CD4-positive, alpha-beta T cell treated with Interleukin-21 for 1 hour (primary cell): ENCODE data around the gene CMTM3.
A peak's percentile ranks its signal among the peaks of the same experiment; 100 is the strongest.
"Not testable (repeated sequence)": the region's sequence is repeated elsewhere in the genome, so short reads cannot be mapped to it uniquely, and the experiment has no call there.

ENCODE experiments used
- DNase-seq: peaks from one replicate; pipeline ENCODE4 v3.0.0-alpha.2; 2020

Gene CMTM3

GRCh38 chr16:66604376-66605176 lies at the start of gene CMTM3:
TSS of gene CMTM3 (plus strand) at chr16:66604704. CDS start at chr16:66604806, 102 bp downstream.
- DNase-seq, result peak; percentile 78

- DNase-seq, result no peak
These were observed 44.4 kb upstream of the CMTM3 start for GRCh38 chr16:66560107-66560506.

- DNase-seq, result peak; percentile 13
These were observed 43.0 kb upstream of the CMTM3 start for GRCh38 chr16:66561381-66562080.

- peak; percentile 40 for DNase-seq
These were observed 42.1 kb upstream of the CMTM3 start for GRCh38 chr16:66562409-66562808.

- no peak for DNase-seq
These were observed 41.5 kb upstream of the CMTM3 start for GRCh38 chr16:66562986-66563385.

GRCh38 chr16:66563574-66564334 lies 40.8 kb upstream of the CMTM3 start:
- DNase-seq, result no peak

- no peak for DNase-seq
These were observed 38.2 kb upstream of the CMTM3 start, which contains the start of gene CMTM1 for GRCh38 chr16:66566051-66566901. TSS of gene CMTM1 (plus strand) at chr16:66566439. CDS start at chr16:66566514, 75 bp downstream.

GRCh38 chr16:66567270-66567669 lies 37.2 kb upstream of the CMTM3 start:
- not testable (repeated sequence) for DNase-seq

- DNase-seq, result no peak
These were observed 36.1 kb upstream of the CMTM3 start for GRCh38 chr16:66568355-66568754.

- no peak for DNase-seq
These were observed 35.4 kb upstream of the CMTM3 start for GRCh38 chr16:66569131-66569530.

- no peak for DNase-seq
These were observed 34.6 kb upstream of the CMTM3 start for GRCh38 chr16:66569827-66570405.

GRCh38 chr16:66572356-66572755 lies 32.1 kb upstream of the CMTM3 start:
- DNase-seq, result no peak

- DNase-seq, result no peak
These were observed 30.4 kb upstream of the CMTM3 start for GRCh38 chr16:66574081-66574480.

- DNase-seq, result no peak
These were observed 30.0 kb upstream of the CMTM3 start for GRCh38 chr16:66574531-66574930.

- DNase-seq, result no peak
These were observed 29.4 kb upstream of the CMTM3 start for GRCh38 chr16:66575060-66575459.

GRCh38 chr16:66576296-66576695 lies 28.2 kb upstream of the CMTM3 start:
- DNase-seq, result no peak

GRCh38 chr16:66578651-66579531 lies 25.6 kb upstream of the CMTM3 start, which contains the start of gene CMTM2:
TSS of gene CMTM2 (plus strand) at chr16:66579463. CDS start at chr16:66579608, 145 bp downstream.
- no peak for DNase-seq

- no peak for DNase-seq
These were observed 23.8 kb upstream of the CMTM3 start for GRCh38 chr16:66580605-66581209.

- no peak for DNase-seq
These were observed 23.1 kb upstream of the CMTM3 start for GRCh38 chr16:66581246-66581952.
